IPS-NIHi7 (cell line): Measurements from ENCODE around the gene FOXL1.
"Not testable (repeated sequence)": the region's sequence is repeated elsewhere in the genome, so short reads cannot be mapped to it uniquely, and the experiment has no call there.

Source experiments
- DNase-seq: peaks from one replicate; pipeline ENCODE4 v3.0.0; 2012; ENCODE audit warnings: mixed read lengths; ENCODE audit errors: extremely low spot score

Gene FOXL1

GRCh38 chr16:86580791-86581170 is 2.4 kb downstream of the FOXL1 start:
- no peak for DNase-seq

- DNase-seq: no peak
These were observed 3.1 kb downstream of the FOXL1 start for GRCh38 chr16:86581458-86581857.

GRCh38 chr16:86584071-86584685 is 5.8 kb downstream of the FOXL1 start:
- no peak for DNase-seq

- no peak for DNase-seq
These were observed 6.7 kb downstream of the FOXL1 start for GRCh38 chr16:86584726-86585721.

- no peak for DNase-seq
These were observed 7.7 kb downstream of the FOXL1 start for GRCh38 chr16:86585821-86586611.

GRCh38 chr16:86587487-86587886 is 9.1 kb downstream of the FOXL1 start:
- DNase-seq: no peak

- not testable (repeated sequence) for DNase-seq
These were observed 9.6 kb downstream of the FOXL1 start for GRCh38 chr16:86587955-86588354.

GRCh38 chr16:86590501-86591144 is 12.3 kb downstream of the FOXL1 start:
- no peak for DNase-seq

GRCh38 chr16:86591270-86591669 is 12.9 kb downstream of the FOXL1 start:
- DNase-seq: no peak

- DNase-seq: no peak
These were observed 15.7 kb downstream of the FOXL1 start for GRCh38 chr16:86593913-86594620.

- DNase-seq: no peak
These were observed 16.4 kb downstream of the FOXL1 start for GRCh38 chr16:86594721-86595120.

- no peak for DNase-seq
These were observed 17.7 kb downstream of the FOXL1 start for GRCh38 chr16:86595983-86596605.

- DNase-seq: no peak
These were observed 19.0 kb downstream of the FOXL1 start for GRCh38 chr16:86597126-86597879.

GRCh38 chr16:86597880-86598606 is 19.7 kb downstream of the FOXL1 start:
- DNase-seq: no peak

GRCh38 chr16:86598607-86599565 is 20.5 kb downstream of the FOXL1 start:
- DNase-seq: no peak

- DNase-seq: no peak
These were observed 23.0 kb downstream of the FOXL1 start for GRCh38 chr16:86601356-86601755.

GRCh38 chr16:86602521-86602920 is 24.2 kb downstream of the FOXL1 start:
- DNase-seq: no peak
